H1 (cell line): ENCODE data around the gene TLNRD1. TPM values are rescaled to one million over a fixed set of nuclear protein-coding genes. Genes with fewer than 3 reads are reported as not detected.

Experiments used
- CTCF ChIA-PET: fragments of 300-600 bp; sonication (Branson Sonifier 250); formaldehyde crosslinking; loops from one replicate; lab custom pipeline; 2021; ENCODE audit not compliant: partially characterized antibody; lab: Charles Lee
- POLR2A ChIA-PET: fragments of 300-600 bp; sonication (Branson Sonifier 250); formaldehyde crosslinking; loops from one replicate; lab custom pipeline; 2021; ENCODE audit warnings: inconsistent platforms; ENCODE audit not compliant: partially characterized antibody; lab: Charles Lee
- DNase-seq, 2 experiments: peaks; one replicate each; pipeline versions ENCODE4 v3.0.0 to v3.0.0-alpha.2; 2010 to 2022; ENCODE audit warnings: low spot score in 2 of 2, low read depth in 1 of 2, mixed read lengths in 1 of 2
- FAIRE-seq: peaks from 2 replicates; lab custom pipeline; 2011; peaks lifted over from hg19 to GRCh38; lab: Jason Lieb, UNC
- H2AFZ ChIP-seq: 2 replicates; pipeline ENCODE4 v1.8.1; 2012; ENCODE audit warnings: low read length, inconsistent platforms
- H2AK5ac ChIP-seq: 2 replicates; pipeline ENCODE4 v1.6.1; 2013; ENCODE audit warnings: low read depth, low read length
- H2BK120ac ChIP-seq: replicated peaks from 2 replicates; pipeline ENCODE3; 2013; ENCODE audit warnings: low read depth, low read length, inconsistent platforms
- H2BK12ac ChIP-seq: 2 replicates; pipeline ENCODE4 v1.6.1; 2013; ENCODE audit warnings: low read depth, low read length
- H2BK15ac ChIP-seq: 2 replicates; pipeline ENCODE4 v1.6.1; 2013; ENCODE audit warnings: low read length
- H2BK20ac ChIP-seq: 2 replicates; pipeline ENCODE4 v1.6.1; 2013; ENCODE audit warnings: low read length
- H2BK5ac ChIP-seq: 2 replicates; pipeline ENCODE4 v1.6.1; 2013; ENCODE audit warnings: low read depth, low read length
- H3K14ac ChIP-seq: 2 replicates; pipeline ENCODE4 v1.6.1; 2013; ENCODE audit warnings: inconsistent platforms; ENCODE audit not compliant: insufficient read length
- H3K18ac ChIP-seq: 2 replicates; pipeline ENCODE4 v1.6.1; 2013; ENCODE audit warnings: low read length; ENCODE audit errors: extremely low read depth
- H3K23ac ChIP-seq: 2 replicates; pipeline ENCODE4 v1.6.1; 2013; ENCODE audit warnings: inconsistent platforms; ENCODE audit not compliant: insufficient read length
- H3K23me2 ChIP-seq: 2 replicates; pipeline ENCODE4 v1.6.1; 2013; ENCODE audit warnings: low read depth, low read length
- H3K27ac ChIP-seq: 2 replicates; pipeline ENCODE4 v1.6.1; 2011; ENCODE audit warnings: low read depth, low read length, inconsistent platforms
- H3K27me3 ChIP-seq, 4 experiments: replicated peaks in 1 of 4; 1 replicate in 1 of 4; 2 replicates in 3 of 4; pipeline versions ENCODE4 v1.6.1 to v1.8.1; 2011 to 2013; ENCODE audit warnings: low read length in 3 of 4, mild to moderate bottlenecking in 3 of 4, inconsistent platforms in 2 of 4, mixed read lengths in 2 of 4, moderate library complexity in 1 of 4; ENCODE audit not compliant: control insufficient read depth in 3 of 4, insufficient read depth in 3 of 4; ENCODE audit errors: extremely low read depth in 1 of 4
- H3K36me3 ChIP-seq, 4 experiments: 2 replicates each; pipeline versions ENCODE4 v1.6.1 to v1.8.1; 2011 to 2013; ENCODE audit warnings: mild to moderate bottlenecking in 4 of 4, low read length in 3 of 4, moderate library complexity in 2 of 4, control low read depth in 1 of 4, inconsistent platforms in 1 of 4; ENCODE audit not compliant: insufficient read depth in 4 of 4, control insufficient read depth in 2 of 4
- H3K4ac ChIP-seq: replicated peaks from 2 replicates; pipeline ENCODE3; 2013; ENCODE audit warnings: low read length, low read depth, mixed read lengths, inconsistent platforms; ENCODE audit not compliant: insufficient read length
- H3K4me1 ChIP-seq, 4 experiments: replicated peaks in 1 of 4; 1 replicate in 1 of 4; 2 replicates in 3 of 4; pipeline versions ENCODE4 v1.6.1 to v1.8.1; 2011 to 2013; ENCODE audit warnings: low read length in 3 of 4, inconsistent platforms in 2 of 4, mixed read lengths in 1 of 4; ENCODE audit not compliant: insufficient read depth in 4 of 4, control insufficient read depth in 3 of 4
- H3K4me2 ChIP-seq, 2 experiments: 2 replicates each; pipeline versions ENCODE4 v1.6.1 to v1.8.1; 2011 to 2013; ENCODE audit warnings: low read depth in 2 of 2, low read length in 2 of 2, control low read depth in 1 of 2, inconsistent platforms in 1 of 2, mild to moderate bottlenecking in 1 of 2; ENCODE audit not compliant: insufficient read depth in 1 of 2
- H3K4me3 ChIP-seq, 4 experiments: fragments of 200-600, 300-600 bp in 1 of 4; sonication (generic), shearing (Covaris generic), sonication (Bioruptor Twin) in 1 of 4; 2 replicates each; pipeline versions ENCODE4 v1.5.1 to v1.8.1; 2011 to 2016; ENCODE audit warnings: low read length in 4 of 4, low read depth in 3 of 4, control low read depth in 2 of 4, inconsistent platforms in 2 of 4, mild to moderate bottlenecking in 2 of 4, mixed read lengths in 1 of 4, moderate library complexity in 1 of 4; ENCODE audit not compliant: insufficient read depth in 2 of 4; ENCODE audit errors: extremely low read depth in 1 of 4
- H3K56ac ChIP-seq: replicated peaks from 2 replicates; pipeline ENCODE3; 2013; ENCODE audit warnings: low read depth, mild to moderate bottlenecking, mixed read lengths, low read length, inconsistent platforms; ENCODE audit not compliant: insufficient read length
- H3K79me1 ChIP-seq: 2 replicates; pipeline ENCODE4 v1.6.1; 2013; ENCODE audit warnings: low read depth, low read length, control low read depth
- H3K79me2 ChIP-seq, 2 experiments: 2 replicates each; pipeline versions ENCODE4 v1.6.1 to v1.8.1; 2012 to 2013; ENCODE audit warnings: low read length in 2 of 2, mild to moderate bottlenecking in 2 of 2, inconsistent platforms in 1 of 2; ENCODE audit not compliant: insufficient read depth in 2 of 2, control insufficient read depth in 1 of 2
- H3K9ac ChIP-seq, 4 experiments: replicated peaks in 1 of 4; 1 replicate in 1 of 4; 2 replicates in 3 of 4; pipeline versions ENCODE4 v1.6.1 to v1.8.1; 2011 to 2013; ENCODE audit warnings: low read depth in 3 of 4, low read length in 3 of 4, control low read depth in 2 of 4, mild to moderate bottlenecking in 2 of 4, moderate library complexity in 2 of 4, inconsistent platforms in 1 of 4; ENCODE audit errors: extremely low read depth in 1 of 4
- H3K9me3 ChIP-seq, 2 experiments: 2 replicates each; pipeline versions ENCODE4 v1.6.1 to v1.8.1; 2012 to 2013; ENCODE audit warnings: mild to moderate bottlenecking in 2 of 2, moderate library complexity in 2 of 2, control low read depth in 1 of 2, inconsistent platforms in 1 of 2, low read depth in 1 of 2, low read length in 1 of 2, mixed read lengths in 1 of 2; ENCODE audit not compliant: insufficient read depth in 2 of 2
- H4K20me1 ChIP-seq, 2 experiments: replicated peaks in 1 of 2; 2 replicates each; pipeline versions ENCODE3 to v1.8.1; 2011 to 2013; ENCODE audit warnings: inconsistent platforms in 2 of 2, low read length in 2 of 2, mild to moderate bottlenecking in 1 of 2; ENCODE audit not compliant: insufficient read depth in 2 of 2, control insufficient read depth in 1 of 2
- H4K5ac ChIP-seq: 2 replicates; pipeline ENCODE4 v1.6.1; 2013; ENCODE audit warnings: low read length, low read depth, mixed read lengths, inconsistent platforms; ENCODE audit not compliant: insufficient read length
- H4K8ac ChIP-seq: 2 replicates; pipeline ENCODE4 v1.8.0; 2013; ENCODE audit warnings: mild to moderate bottlenecking, moderate library complexity, low read length, inconsistent platforms; ENCODE audit not compliant: insufficient read depth; ENCODE audit errors: extremely low read depth
- H4K91ac ChIP-seq: replicated peaks from 2 replicates; pipeline ENCODE3; 2013; ENCODE audit warnings: low read length, mixed read lengths, inconsistent platforms; ENCODE audit not compliant: insufficient read length
- ASH2L ChIP-seq: fragments of 200-600, 300-600 bp; sonication (generic); IDR thresholded peaks from one replicate; pipeline ENCODE4 v1.7.1; 2017; ENCODE audit warnings: low read length
- BCL11A ChIP-seq, 2 experiments: IDR thresholded peaks; one replicate each; pipeline ENCODE4 v1.6.1; 2011; ENCODE audit warnings: low read depth in 2 of 2, low read length in 2 of 2, mild to moderate bottlenecking in 2 of 2
- EZH2 ChIP-seq: fragments of 200-600 bp; sonication (generic); IDR thresholded peaks from 2 replicates; pipeline ENCODE4 v1.7.1; 2012; ENCODE audit warnings: low read depth, mild to moderate bottlenecking, moderate library complexity, low read length, inconsistent platforms; ENCODE audit not compliant: severe bottlenecking
- GABPA ChIP-seq: IDR thresholded peaks from 2 replicates; pipeline ENCODE4 v1.6.1; 2011; ENCODE audit warnings: mild to moderate bottlenecking, low read length, moderate library complexity, borderline replicate concordance; ENCODE audit not compliant: insufficient read depth
- JUND ChIP-seq: IDR thresholded peaks from 2 replicates; pipeline ENCODE4 v1.6.1; 2011; ENCODE audit warnings: mild to moderate bottlenecking, improper control_type of control experiment, low read length
- RXRA ChIP-seq: IDR thresholded peaks from 2 replicates; pipeline ENCODE4 v1.6.1; 2011; ENCODE audit warnings: low read depth, mild to moderate bottlenecking, low read length, moderate library complexity; ENCODE audit not compliant: insufficient read depth
- SIX5 ChIP-seq: IDR thresholded peaks from 2 replicates; pipeline ENCODE4 v1.6.1; 2011; ENCODE audit warnings: mild to moderate bottlenecking, low read depth, low read length
- SP1 ChIP-seq: IDR thresholded peaks from 2 replicates; pipeline ENCODE4 v1.6.1; 2011; ENCODE audit warnings: low read depth, low read length
- TCF12 ChIP-seq: IDR thresholded peaks from 2 replicates; pipeline ENCODE4 v1.6.1; 2011; ENCODE audit warnings: low read depth, mild to moderate bottlenecking, low read length
- YY1 ChIP-seq: IDR thresholded peaks from 2 replicates; pipeline ENCODE4 v1.6.1; 2011; ENCODE audit warnings: low read depth, mild to moderate bottlenecking, low read length
- ZNF274 ChIP-seq: IDR thresholded peaks from 2 replicates; pipeline ENCODE4 v1.7.0; 2012; ENCODE audit warnings: low read length, borderline replicate concordance; ENCODE audit errors: extremely low read depth
- WGBS, 2 experiments: shearing (Covaris generic) in 1 of 2; methylation state at CpG; one replicate each; pipeline versions ENCODE4 v1.1.6 to v1.1.7; 2013 to 2015; ENCODE audit warnings: low lambda C conversion rate in 2 of 2, mixed read lengths in 2 of 2, inconsistent platforms in 1 of 2, low coverage in 1 of 2, missing lambda C conversion rate in 1 of 2; ENCODE audit not compliant: insufficient replicate concordance in 2 of 2, insufficient coverage in 1 of 2, insufficient read length in 1 of 2; ENCODE audit errors: extremely low coverage in 1 of 2, missing lambda C conversion rate in 1 of 2; 5-methylcytosine and 5-hydroxymethylcytosine counted together
- polyA plus RNA-seq, 7 experiments: library from polyadenylated mRNA; depleted of rRNA in 3 of 7; stranded (reverse) in 5 of 7; unstranded in 2 of 7; fragments of >200 nt in 5 of 7; fragments of 200-250 nt in 2 of 7; gene quantifications; 1 replicate in 5 of 7; 2 replicates in 1 of 7; 4 replicates in 1 of 7; pipeline versions ENCODE4 v1.2.1 to v1.2.3, GENCODE V29; 2011 to 2013; ENCODE audit warnings: missing spikeins in 2 of 7, mixed read lengths in 2 of 7
- total RNA-seq: library from RNA; stranded (reverse); fragmentation: NEBNext Ultra II Directional; extraction: Animal tissue kit (Norgen Biotek cat#: 25700); gene quantifications from 2 replicates; pipeline ENCODE4 v1.2.1, GENCODE V29; 2021
- TF ChIP-seq, protein P1 (sequence below): IDR thresholded peaks from 2 replicates; pipeline ENCODE4 v1.6.1; 2011; ENCODE audit warnings: low read depth, mild to moderate bottlenecking, low read length; ENCODE audit not compliant: insufficient read depth

The TLNRD1 gene
- total and polyA plus RNA-seq, 2 of the 8 experiments (the other 6 are each of a cell fraction or from before 2014, with no cell fraction given), result 12.2 to 20.5 TPM

DNA sequence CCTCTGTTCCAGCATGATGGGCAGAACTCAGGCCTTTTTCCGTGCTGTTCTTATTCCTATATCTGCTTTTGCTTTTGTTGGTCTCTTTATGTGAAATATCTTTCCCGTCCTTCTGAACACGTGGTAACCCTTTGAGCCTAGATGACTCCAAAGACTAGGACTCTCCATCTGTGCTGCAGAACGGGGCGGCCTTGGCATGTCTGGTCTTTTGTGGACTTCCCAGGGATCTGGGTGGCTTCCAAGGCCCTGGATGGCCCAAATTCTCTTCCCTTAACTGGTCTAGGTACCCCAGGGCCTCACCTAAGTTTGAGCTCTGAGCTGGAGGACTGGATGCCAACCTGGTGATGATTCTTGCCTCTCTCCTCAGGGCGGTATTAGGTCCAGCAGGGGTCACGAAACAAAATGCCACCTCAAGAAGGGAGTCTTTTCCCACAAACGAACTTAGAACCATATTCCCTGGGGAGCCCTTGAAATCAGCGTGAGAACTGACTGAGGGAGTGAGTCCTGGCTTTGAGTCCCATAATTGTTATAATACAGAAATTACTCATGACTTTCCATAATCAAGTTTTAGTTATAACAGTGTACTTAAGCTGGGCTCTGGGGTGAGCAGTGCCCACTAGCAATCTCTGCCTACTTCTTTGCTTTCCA is 13.8 kb downstream of the TLNRD1 start:
- Histone ChIP-seq H3K27ac (no peak overlapping the region), H4K20me1 (no peaks in the 10 kb centered on the region), H3K9ac (no peak overlapping the region), H3K79me2 (no peaks in the 10 kb centered on the region), H2BK20ac (no peak overlapping the region), H3K36me3 (no peaks in the 10 kb centered on the region), H3K23me2 (no peaks in the 10 kb centered on the region), H2BK12ac (no peak overlapping the region), H2AFZ (no peak overlapping the region), H2BK15ac (no peak overlapping the region), H3K27me3 (no peaks in the 10 kb centered on the region), H3K4me1 (no peaks in the 10 kb centered on the region), H4K91ac (no peak overlapping the region), H3K14ac (no peak overlapping the region), H3K9me3 (no peaks in the 10 kb centered on the region), H4K8ac (no peak overlapping the region), H3K56ac (no peak overlapping the region), H3K79me1 (no peaks in the 10 kb centered on the region; the same call in 1 of the 2 replicates), H3K4ac (no peak overlapping the region), H2AK5ac (no peak overlapping the region), H3K18ac (no peak overlapping the region), H2BK5ac (no peak overlapping the region), H2BK120ac (no peak overlapping the region), H3K23ac (no peak overlapping the region), H3K4me2 (no peak overlapping the region), H4K5ac (no peak overlapping the region), H3K4me3 (no peak overlapping the region)
- POLR2A ChIA-PET, result interaction anchor here (1.2 kb wide), 1 partner anchor 18 kb away, joined by 5 read pairs; no protein-coding TSS in a partner anchor
- DNase-seq (no peak), FAIRE-seq (no peak)
- CTCF ChIA-PET, result interaction anchor here (0.7 to 2.2 kb wide), 3 partner anchors 33 to 251 kb away, joined by 3 to 6 read pairs (median 5); no protein-coding TSS in a partner anchor
- WGBS, 2 experiments, result 89% methylated on average over 9 of the region's 9 CpGs; no CpG with 5 or more reads in 1 of the 2 experiments
- TF ChIP-seq RXRA (no peak), JUND (no peak), ASH2L (no peak), GABPA (no peak), TCF12 (no peak), BCL11A (IDR thresholded peaks at IDR 0.05; ENCODE audit: low read depth in 2 of 2, low read length in 2 of 2) (no peak), EZH2 (no peak), YY1 (no peak), SP1 (no peak), ZNF274 (no peak), SIX5 (no peak)
- TF ChIP-seq, protein P1, sequence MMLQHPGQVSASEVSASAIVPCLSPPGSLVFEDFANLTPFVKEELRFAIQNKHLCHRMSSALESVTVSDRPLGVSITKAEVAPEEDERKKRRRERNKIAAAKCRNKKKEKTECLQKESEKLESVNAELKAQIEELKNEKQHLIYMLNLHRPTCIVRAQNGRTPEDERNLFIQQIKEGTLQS, result no peak
